ENCODE results near the gene MCM3.

MCM3 gene

GRCh38 chr6:52304983-52305390 lies 20.4 kb upstream of the MCM3 start:
- no peak overlapping the region for H3K4me3 ChIP-seq (replicated peaks; ENCODE audit: low read depth, low read length)
- no peak for TF ChIP-seq CTCF (IDR thresholded peaks at IDR 0.05; ENCODE audit: low read depth, low read length, missing control alignments)
- DNase-seq (ENCODE audit: extremely low read depth, low read depth), result no peak

- no peak overlapping the region for H3K4me3 ChIP-seq (replicated peaks; ENCODE audit: low read depth, low read length)
- no peak for DNase-seq (ENCODE audit: extremely low read depth, low read depth)
- TF ChIP-seq CTCF (IDR thresholded peaks at IDR 0.05; ENCODE audit: low read depth, low read length, missing control alignments), result no peak
Observed at GRCh38 chr6:52303178-52303577, 18.6 kb upstream of the MCM3 start.

GRCh38 chr6:52301326-52301725 lies 16.8 kb upstream of the MCM3 start:
- no peak overlapping the region for H3K4me3 ChIP-seq (replicated peaks; ENCODE audit: low read depth, low read length)
- no peak for DNase-seq (ENCODE audit: extremely low read depth, low read depth)
- TF ChIP-seq CTCF (IDR thresholded peaks at IDR 0.05; ENCODE audit: low read depth, low read length, missing control alignments), result no peak

GRCh38 chr6:52300489-52300931 lies 16.0 kb upstream of the MCM3 start:
- no peak for DNase-seq (ENCODE audit: extremely low read depth, low read depth)
- TF ChIP-seq CTCF (IDR thresholded peaks at IDR 0.05; ENCODE audit: low read depth, low read length, missing control alignments), result no peak
- H3K4me3 ChIP-seq (replicated peaks; ENCODE audit: low read depth, low read length), result no peak overlapping the region

GRCh38 chr6:52299653-52300052 lies 15.1 kb upstream of the MCM3 start:
- H3K4me3 ChIP-seq (replicated peaks; ENCODE audit: low read depth, low read length), result no peak overlapping the region
- TF ChIP-seq CTCF (IDR thresholded peaks at IDR 0.05; ENCODE audit: low read depth, low read length, missing control alignments), result no peak
- DNase-seq (ENCODE audit: extremely low read depth, low read depth), result no peak

- no peak for TF ChIP-seq CTCF (IDR thresholded peaks at IDR 0.05; ENCODE audit: low read depth, low read length, missing control alignments)
- no peak for DNase-seq (ENCODE audit: extremely low read depth, low read depth)
- H3K4me3 ChIP-seq (replicated peaks; ENCODE audit: low read depth, low read length), result no peak overlapping the region
Observed at GRCh38 chr6:52297433-52297832, 12.9 kb upstream of the MCM3 start.

- H3K4me3 ChIP-seq (replicated peaks; ENCODE audit: low read depth, low read length), result no peak overlapping the region
- DNase-seq (ENCODE audit: extremely low read depth, low read depth), result no peak
- TF ChIP-seq CTCF (IDR thresholded peaks at IDR 0.05; ENCODE audit: low read depth, low read length, missing control alignments), result no peak
Observed at GRCh38 chr6:52293067-52293466, 8.5 kb upstream of the MCM3 start.

Measured in HFF-Myc (cell line).